Nephron progenitor cell (in vitro differentiated cells): ENCODE results near the gene ARHGAP26.

Source experiments
- DNase-seq: peaks from one replicate; pipeline ENCODE4 v3.0.0; 2021
- H3K27ac Mint-ChIP-seq: 2 replicates; pipeline ENCODE4 v1.8.0; 2021; ENCODE audit warnings: mild to moderate bottlenecking, moderate library complexity, mixed read lengths
- H3K27me3 Mint-ChIP-seq: 2 replicates; pipeline ENCODE4 v1.8.0; 2021; ENCODE audit warnings: mild to moderate bottlenecking, low read depth, mixed read lengths; ENCODE audit not compliant: poor library complexity
- H3K36me3 Mint-ChIP-seq: 2 replicates; pipeline ENCODE4 v1.8.0; 2021; ENCODE audit warnings: low read depth, mixed read lengths
- H3K4me1 Mint-ChIP-seq: 2 replicates; pipeline ENCODE4 v1.8.0; 2021; ENCODE audit warnings: mixed read lengths
- H3K4me3 Mint-ChIP-seq: 2 replicates; pipeline ENCODE4 v1.8.0; 2021; ENCODE audit warnings: mild to moderate bottlenecking, moderate library complexity, mixed read lengths
- H3K9me3 Mint-ChIP-seq: 2 replicates; pipeline ENCODE4 v1.8.0; 2021; ENCODE audit warnings: mild to moderate bottlenecking, moderate library complexity, mixed read lengths
- TF ChIP-seq, protein P1 (sequence below): fragments of 200-600 bp; sonication (generic); IDR thresholded peaks from 2 replicates; pipeline ENCODE4 v1.5.0; 2021; ENCODE audit warnings: antibody characterized with exemption

ARHGAP26 gene

DNA sequence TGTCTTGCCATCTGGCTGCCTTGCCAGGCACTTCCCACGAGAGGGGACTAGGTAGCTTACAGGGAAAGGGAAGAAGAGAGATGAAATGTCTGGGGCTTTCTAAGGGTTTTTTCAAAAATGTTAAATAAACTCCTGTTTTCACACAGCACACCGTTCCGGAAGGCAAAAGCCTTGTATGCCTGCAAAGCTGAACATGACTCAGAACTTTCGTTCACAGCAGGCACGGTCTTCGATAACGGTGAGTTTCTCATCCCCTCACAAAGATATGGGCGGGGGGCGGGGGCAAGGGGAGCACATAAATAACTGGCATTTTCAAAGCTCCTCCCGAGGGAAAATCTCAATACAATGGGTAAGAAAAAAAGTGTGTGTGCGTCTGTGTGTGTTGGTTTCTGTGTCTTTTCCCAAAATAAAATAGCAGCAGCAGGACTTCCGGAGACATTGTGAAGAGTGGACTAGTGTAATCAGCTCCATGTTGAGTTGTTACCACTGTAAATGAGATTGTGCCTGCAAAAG lies 443.7 kb downstream of the ARHGAP26 start:
- peaks cover 82% of the 10 kb centered on the region for H3K4me1 Mint-ChIP-seq
- no peak for DNase-seq
- H3K36me3 Mint-ChIP-seq, result no peaks in the 10 kb centered on the region
- peak overlapping the region; percentile 50 for H3K27ac Mint-ChIP-seq
- no peaks in the 10 kb centered on the region for H3K9me3 Mint-ChIP-seq
- TF ChIP-seq, protein P1, sequence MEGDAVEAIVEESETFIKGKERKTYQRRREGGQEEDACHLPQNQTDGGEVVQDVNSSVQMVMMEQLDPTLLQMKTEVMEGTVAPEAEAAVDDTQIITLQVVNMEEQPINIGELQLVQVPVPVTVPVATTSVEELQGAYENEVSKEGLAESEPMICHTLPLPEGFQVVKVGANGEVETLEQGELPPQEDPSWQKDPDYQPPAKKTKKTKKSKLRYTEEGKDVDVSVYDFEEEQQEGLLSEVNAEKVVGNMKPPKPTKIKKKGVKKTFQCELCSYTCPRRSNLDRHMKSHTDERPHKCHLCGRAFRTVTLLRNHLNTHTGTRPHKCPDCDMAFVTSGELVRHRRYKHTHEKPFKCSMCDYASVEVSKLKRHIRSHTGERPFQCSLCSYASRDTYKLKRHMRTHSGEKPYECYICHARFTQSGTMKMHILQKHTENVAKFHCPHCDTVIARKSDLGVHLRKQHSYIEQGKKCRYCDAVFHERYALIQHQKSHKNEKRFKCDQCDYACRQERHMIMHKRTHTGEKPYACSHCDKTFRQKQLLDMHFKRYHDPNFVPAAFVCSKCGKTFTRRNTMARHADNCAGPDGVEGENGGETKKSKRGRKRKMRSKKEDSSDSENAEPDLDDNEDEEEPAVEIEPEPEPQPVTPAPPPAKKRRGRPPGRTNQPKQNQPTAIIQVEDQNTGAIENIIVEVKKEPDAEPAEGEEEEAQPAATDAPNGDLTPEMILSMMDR, result no peak
- no peak overlapping the region for H3K4me3 Mint-ChIP-seq
- peaks cover 10% of the 10 kb centered on the region for H3K27me3 Mint-ChIP-seq

GRCh38 chr5:143214458-143214857 lies 444.3 kb downstream of the ARHGAP26 start:
- Mint-ChIP-seq H3K4me3 (no peak overlapping the region), H3K4me1 (peaks cover 86% of the 10 kb centered on the region), H3K9me3 (no peaks in the 10 kb centered on the region), H3K36me3 (no peaks in the 10 kb centered on the region), H3K27ac (no peak overlapping the region), H3K27me3 (peaks cover 9% of the 10 kb centered on the region)
- no peak for DNase-seq
- TF ChIP-seq, protein P1, result no peak

DNA sequence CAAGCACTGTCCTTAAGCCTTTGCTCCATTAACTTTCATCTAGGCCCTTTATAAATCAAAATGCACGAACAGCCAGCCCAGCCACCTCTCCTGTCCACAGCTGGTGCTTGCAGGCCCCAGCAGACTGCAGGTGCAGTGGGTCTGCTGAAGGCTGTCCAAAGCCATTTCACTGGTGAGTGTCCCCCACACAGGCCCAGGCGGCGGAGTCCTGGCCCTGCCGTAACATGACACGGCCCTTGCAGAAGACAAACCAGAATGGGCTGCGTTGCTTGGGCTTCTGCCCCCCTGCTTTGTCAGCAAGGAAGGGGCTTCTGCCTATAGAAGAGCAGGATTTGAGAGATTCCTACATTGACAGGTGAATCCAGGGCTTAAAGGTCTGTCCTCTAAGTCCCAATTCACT lies 444.7 kb downstream of the ARHGAP26 start:
- Mint-ChIP-seq H3K27me3 (peaks cover 5% of the 10 kb centered on the region), H3K27ac (peak overlapping the region; percentile 13), H3K4me3 (no peak overlapping the region), H3K9me3 (no peaks in the 10 kb centered on the region), H3K4me1 (peaks cover 87% of the 10 kb centered on the region), H3K36me3 (no peaks in the 10 kb centered on the region)
- TF ChIP-seq, protein P1, result no peak
- DNase-seq, result peak; percentile 43

DNA sequence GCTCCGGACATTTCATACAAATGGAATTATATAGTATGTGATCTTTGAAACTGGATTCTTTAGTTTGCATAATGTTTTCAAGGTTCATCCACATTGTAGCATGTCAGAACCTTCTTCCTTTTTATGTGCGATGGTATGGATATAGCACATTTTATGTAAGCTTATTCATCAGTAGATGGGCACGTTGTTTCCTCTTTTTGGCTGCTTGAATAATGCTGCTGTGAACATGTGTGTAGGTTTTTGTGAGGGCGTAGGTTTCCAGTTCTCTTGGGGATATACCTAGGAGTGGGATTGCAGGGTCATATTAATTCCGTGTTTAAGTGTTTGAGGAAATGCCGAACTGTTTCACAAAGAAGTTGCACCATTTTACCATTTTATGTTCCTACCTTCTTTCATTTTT lies 445.5 kb downstream of the ARHGAP26 start:
- Mint-ChIP-seq H3K4me1 (peaks cover 86% of the 10 kb centered on the region), H3K9me3 (no peaks in the 10 kb centered on the region), H3K27me3 (no peaks in the 10 kb centered on the region), H3K4me3 (no peak overlapping the region), H3K36me3 (no peaks in the 10 kb centered on the region), H3K27ac (peak overlapping the region; percentile 13)
- TF ChIP-seq, protein P1, result no peak
- no peak for DNase-seq

DNA sequence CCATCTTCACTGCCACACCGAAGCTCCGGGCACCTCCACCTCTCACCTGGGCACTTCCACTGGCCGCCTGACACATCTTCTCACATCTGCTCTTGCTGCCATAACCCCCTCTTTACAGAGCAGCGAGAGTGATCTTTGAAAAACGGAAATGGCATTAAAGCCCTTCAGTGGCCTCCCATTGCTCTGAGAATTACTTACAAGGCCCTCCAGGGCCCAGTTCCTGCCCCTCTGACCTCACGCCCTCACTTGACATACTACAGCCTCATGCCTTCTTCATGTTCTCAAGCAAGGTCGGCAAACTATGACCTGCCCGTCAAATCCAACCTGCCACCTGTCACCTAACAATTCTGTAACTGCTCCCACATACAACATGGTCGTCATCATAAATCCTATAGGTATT lies 446.0 kb downstream of the ARHGAP26 start:
- Mint-ChIP-seq H3K9me3 (no peaks in the 10 kb centered on the region), H3K27ac (no peak overlapping the region), H3K4me3 (peak overlapping the region; percentile 24), H3K27me3 (no peaks in the 10 kb centered on the region), H3K4me1 (peaks cover 88% of the 10 kb centered on the region), H3K36me3 (no peaks in the 10 kb centered on the region)
- no peak for DNase-seq
- TF ChIP-seq, protein P1, result no peak

GRCh38 chr5:143217065-143217803 lies 447.1 kb downstream of the ARHGAP26 start:
- peak overlapping the region; percentile 68 for H3K27ac Mint-ChIP-seq
- H3K27me3 Mint-ChIP-seq, result no peaks in the 10 kb centered on the region
- H3K4me1 Mint-ChIP-seq, result peaks cover 88% of the 10 kb centered on the region
- DNase-seq, result no peak
- no peaks in the 10 kb centered on the region for H3K9me3 Mint-ChIP-seq
- peak overlapping the region; percentile 23 for H3K4me3 Mint-ChIP-seq
- no peaks in the 10 kb centered on the region for H3K36me3 Mint-ChIP-seq
- TF ChIP-seq, protein P1, result no peak
